Ovary (tissue), 9 donors: Measurements from ENCODE around the gene SLCO2B1. TPM values are rescaled to one million over a fixed set of nuclear protein-coding genes. Genes with fewer than 3 reads are reported as not detected.

Source experiments
- DNase-seq, 5 donors: peaks; one replicate each; pipeline ENCODE4 v3.0.0-alpha.2; 2019 to 2020
- H3K27ac ChIP-seq, 2 donors: fragments of 200-600 bp; one replicate each; pipeline versions ENCODE4 v1.5.1 to v1.8.0; 2019 to 2022
- H3K27me3 ChIP-seq: fragments of 200-600 bp; one replicate; pipeline ENCODE4 v1.8.0; 2022
- H3K36me3 ChIP-seq: fragments of 200-600 bp; sonication (generic); one replicate; pipeline ENCODE4 v1.5.1; 2019
- H3K4me1 ChIP-seq: one replicate; pipeline ENCODE4 v1.8.1; 2013; ENCODE audit warnings: mild to moderate bottlenecking, moderate library complexity; ENCODE audit not compliant: insufficient read depth
- H3K4me3 ChIP-seq: fragments of 200-600 bp; sonication (generic); one replicate; pipeline ENCODE4 v1.5.1; 2017
- H3K9me3 ChIP-seq, 2 donors: fragments of 200-600 bp in 1 of 2; sonication (generic) in 1 of 2; one replicate each; pipeline versions ENCODE4 v1.5.1 to v1.8.1; 2013 to 2019; ENCODE audit warnings: mild to moderate bottlenecking in 1 of 2, moderate library complexity in 1 of 2
- EP300 ChIP-seq: sonication (generic); formaldehyde crosslinking; IDR thresholded peaks from one replicate; pipeline ENCODE4 v1.6.1; 2017; ENCODE audit warnings: antibody characterized with exemption
- POLR2A ChIP-seq: fragments of 450-650 bp; IDR thresholded peaks from one replicate; pipeline ENCODE4 v1.6.1; 2017; ENCODE audit warnings: antibody characterized with exemption, mild to moderate bottlenecking, moderate library complexity
- WGBS, 3 donors: extraction: QIAGEN DNeasy Blood & Tissue Kit in 1 of 3; methylation state at CpG; one replicate each; pipeline versions ENCODE4 v1.1.5 to v1.1.7; 2013 to 2017; 5-methylcytosine and 5-hydroxymethylcytosine counted together
- intact Hi-C, 4 donors: fragments of 100-400 bp; cut with DNase I; formaldehyde crosslinking; loops; one replicate each; pipeline versions ENCODE4 v1.11.0 to v1.15.1; 2022 to 2023
- polyA plus RNA-seq, 2 donors: library from polyadenylated mRNA; stranded (reverse); fragments of 200-250 nt in 1 of 2; fragments of 350-450 nt in 1 of 2; fragmentation: Illumina TruSeq in 1 of 2; extraction: RNeasy Lipid Tissue Mini Kit (QIAGEN cat#74804) in 1 of 2; gene quantifications; one replicate each; pipeline ENCODE4 v1.2.3, GENCODE V29; 2013 to 2014
- total RNA-seq, 7 donors: library from RNA; depleted of rRNA in 2 of 7; stranded (reverse); fragments of >200 nt in 2 of 7; fragmentation: NEBNext Ultra II Directional in 3 of 7; extraction: Animal tissue kit (Norgen Biotek cat#: 25700) in 3 of 7; gene quantifications; one replicate each; pipeline versions ENCODE4 v1.1.0 to v1.2.4, GENCODE V29; 2016 to 2023
- TF ChIP-seq, protein P1 (sequence below), 3 donors: fragments of 450-650 bp in 2 of 3; fragments of 200-600 bp in 1 of 3; IDR thresholded peaks; one replicate each; pipeline versions ENCODE4 v1.5.1 to v1.8.0; 2016 to 2022; ENCODE audit warnings: antibody characterized with exemption in 3 of 3, mild to moderate bottlenecking in 1 of 3
- donor health status: DM: no; HTN: no; CAD: no; lungs with moderate emphysema.
- donor health status: DM: no; HTN: no; CAD: no.
- donor health status: Bipolar disorder and iron deficiency.
- donor health status: DM: yes; HTN: yes; CAD: no.
- donor health status: DM: no; HTN: no; CAD: no.
- donor health status: DM: yes; HTN: yes; CAD: no.

The SLCO2B1 gene
- total and polyA plus RNA-seq, 9 donors: 12.6 to 79.4 (median 21.8) TPM

DNA sequence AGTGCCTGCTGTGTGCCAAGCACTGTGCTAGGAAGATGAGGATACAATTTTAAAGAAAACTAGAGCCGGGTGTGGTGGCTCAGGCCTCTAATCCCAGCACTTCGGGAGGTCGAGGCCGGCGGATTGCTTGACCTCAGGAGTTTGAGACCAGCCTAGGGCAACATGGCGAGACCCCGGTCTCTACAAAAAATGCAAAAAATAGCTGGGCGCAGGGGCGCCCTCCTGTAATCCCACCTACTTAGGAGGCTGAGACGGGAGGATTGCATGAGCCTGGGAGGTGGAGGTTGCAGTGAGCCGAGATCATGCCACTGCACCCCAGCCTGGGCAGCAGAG lies 98.0 kb downstream of the SLCO2B1 start:
- Histone ChIP-seq H3K36me3 (no peaks in the 10 kb centered on the region), H3K9me3 (no peaks in the 10 kb centered on the region), H3K4me3 (no peak overlapping the region), H3K27me3 (no peaks in the 10 kb centered on the region), H3K4me1 (no peaks in the 10 kb centered on the region), H3K27ac (no peak overlapping the region)
- TF ChIP-seq, protein P1, sequence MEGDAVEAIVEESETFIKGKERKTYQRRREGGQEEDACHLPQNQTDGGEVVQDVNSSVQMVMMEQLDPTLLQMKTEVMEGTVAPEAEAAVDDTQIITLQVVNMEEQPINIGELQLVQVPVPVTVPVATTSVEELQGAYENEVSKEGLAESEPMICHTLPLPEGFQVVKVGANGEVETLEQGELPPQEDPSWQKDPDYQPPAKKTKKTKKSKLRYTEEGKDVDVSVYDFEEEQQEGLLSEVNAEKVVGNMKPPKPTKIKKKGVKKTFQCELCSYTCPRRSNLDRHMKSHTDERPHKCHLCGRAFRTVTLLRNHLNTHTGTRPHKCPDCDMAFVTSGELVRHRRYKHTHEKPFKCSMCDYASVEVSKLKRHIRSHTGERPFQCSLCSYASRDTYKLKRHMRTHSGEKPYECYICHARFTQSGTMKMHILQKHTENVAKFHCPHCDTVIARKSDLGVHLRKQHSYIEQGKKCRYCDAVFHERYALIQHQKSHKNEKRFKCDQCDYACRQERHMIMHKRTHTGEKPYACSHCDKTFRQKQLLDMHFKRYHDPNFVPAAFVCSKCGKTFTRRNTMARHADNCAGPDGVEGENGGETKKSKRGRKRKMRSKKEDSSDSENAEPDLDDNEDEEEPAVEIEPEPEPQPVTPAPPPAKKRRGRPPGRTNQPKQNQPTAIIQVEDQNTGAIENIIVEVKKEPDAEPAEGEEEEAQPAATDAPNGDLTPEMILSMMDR (IDR thresholded peaks at IDR 0.05): no peak
- TF ChIP-seq EP300 (no peak), POLR2A (no peak)
- no peak for DNase-seq
- intact Hi-C loops: loop anchor here (5.0 to 10.0 kb wide), 4 partner anchors 107 to 322 kb away; no protein-coding TSS in a partner anchor
- 35 to 43% (median 38%) methylated on average over 11 of the region's 11 CpGs for WGBS, 3 donors

DNA sequence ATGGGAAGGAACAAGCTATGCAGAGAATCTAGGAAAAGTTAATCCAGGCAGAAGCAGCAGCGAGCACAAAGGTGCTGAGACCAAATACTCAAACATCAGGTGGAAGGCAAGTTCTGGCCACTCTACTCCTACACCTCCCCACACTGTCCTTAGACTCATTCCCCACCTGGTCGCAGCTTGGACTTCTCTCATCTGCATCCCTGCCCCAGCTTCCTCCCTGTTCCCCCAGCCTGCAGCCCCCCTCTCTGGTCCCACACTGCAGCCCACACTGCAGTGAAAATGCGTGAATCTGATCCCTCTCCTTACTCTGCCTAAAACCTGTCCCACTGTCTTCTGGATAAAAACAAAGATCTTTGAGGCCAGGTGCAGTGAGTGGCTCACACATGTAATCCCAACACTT lies 98.8 kb downstream of the SLCO2B1 start:
- no peak for TF ChIP-seq POLR2A
- TF ChIP-seq, protein P1 (IDR thresholded peaks at IDR 0.05): no peak
- no peak for TF ChIP-seq EP300
- Histone ChIP-seq H3K4me1 (no peaks in the 10 kb centered on the region), H3K4me3 (no peak overlapping the region), H3K9me3 (no peaks in the 10 kb centered on the region), H3K27ac (no peak overlapping the region), H3K36me3 (no peaks in the 10 kb centered on the region), H3K27me3 (no peaks in the 10 kb centered on the region)
- intact Hi-C loops: loop anchor here (5.0 to 10.0 kb wide), 4 partner anchors 107 to 322 kb away; no protein-coding TSS in a partner anchor
- no peak for DNase-seq
- WGBS, 3 donors: 45 to 54% (median 46%) methylated on average over 3 of the region's 3 CpGs

DNA sequence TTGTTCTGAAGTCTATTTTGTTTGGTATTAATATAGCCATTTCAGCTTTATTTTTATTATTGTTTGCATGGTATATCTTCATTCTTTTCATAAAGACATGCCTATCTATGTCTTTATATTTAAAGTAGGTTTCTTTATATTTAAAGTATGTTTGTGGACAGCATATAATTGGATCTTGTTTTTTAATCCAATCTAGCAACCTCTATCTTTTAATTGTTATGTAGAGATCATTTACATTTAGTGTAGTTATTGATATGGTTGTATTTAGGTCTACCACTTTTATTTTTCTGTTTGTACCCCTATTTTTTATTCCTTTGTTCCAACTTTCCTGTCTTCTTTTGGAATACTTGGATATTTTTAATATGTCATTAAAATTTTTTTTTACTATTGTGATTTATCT lies 103.4 kb downstream of the SLCO2B1 start:
- intact Hi-C loops: no loop called here
- no peak for DNase-seq
- Histone ChIP-seq H3K4me1 (no peaks in the 10 kb centered on the region), H3K27me3 (no peaks in the 10 kb centered on the region), H3K27ac (no peak overlapping the region), H3K4me3 (no peak overlapping the region), H3K36me3 (no peaks in the 10 kb centered on the region), H3K9me3 (no peaks in the 10 kb centered on the region)
- TF ChIP-seq POLR2A: no peak
- no peak for TF ChIP-seq EP300
- TF ChIP-seq, protein P1 (IDR thresholded peaks at IDR 0.05): no peak

Other genes starting within 250 kb of the SLCO2B1 start
- gene XRRA1, start 202.0 kb upstream of the SLCO2B1 start, total RNA-seq: 10 to 100 TPM in 6 of 7 donors, 1 to 10 TPM in 1; 8.2 to 31.1 (median 13.0) TPM
- 10 to 100 TPM in 1 of 2 donors, 1 to 10 TPM in 1; 4.2 to 15.2 TPM for gene XRRA1, start 202.0 kb upstream of the SLCO2B1 start, polyA plus RNA-seq
- gene SPCS2, start 201.8 kb upstream of the SLCO2B1 start, total RNA-seq: 100 to 1,000 TPM in 5 of 7 donors, 10 to 100 TPM in 2; 39.8 to 174 (median 125) TPM
- 100 to 1,000 TPM; 101 to 193 TPM for gene SPCS2, start 201.8 kb upstream of the SLCO2B1 start, polyA plus RNA-seq
- 10 to 100 TPM in 2 of 7 donors, 1 to 10 TPM in 5; 4.4 to 13.1 (median 8.8) TPM for gene NEU3, start 162.2 kb upstream of the SLCO2B1 start, total RNA-seq
- gene NEU3, start 162.2 kb upstream of the SLCO2B1 start, polyA plus RNA-seq: 1 to 10 TPM; 5.6 to 8.9 TPM
- gene OR2AT4, start 54.2 kb upstream of the SLCO2B1 start, total RNA-seq: not detected
- under 1 TPM in 1 of 2 donors, not detected in 1; 0.02 TPM for gene OR2AT4, start 54.2 kb upstream of the SLCO2B1 start, polyA plus RNA-seq
- gene TPBGL, start 89.7 kb downstream of the SLCO2B1 start, total RNA-seq: under 1 TPM in 5 of 7 donors, not detected in 2; 0.13 to 0.47 (median 0.32) TPM
- under 1 TPM; 0.19 to 0.27 TPM for gene TPBGL, start 89.7 kb downstream of the SLCO2B1 start, polyA plus RNA-seq
- gene ARRB1, start 200.6 kb downstream of the SLCO2B1 start, total RNA-seq: 10 to 100 TPM; 16.5 to 68.0 (median 30.6) TPM
- gene ARRB1, start 200.6 kb downstream of the SLCO2B1 start, polyA plus RNA-seq: 10 to 100 TPM; 15.2 to 27.2 TPM
- gene RPS3, start 248.4 kb downstream of the SLCO2B1 start, total RNA-seq: 1,000 to 10,000 TPM; 4,127 to 7,276 (median 5,342) TPM
- 1,000 to 10,000 TPM; 3,268 to 7,073 TPM for gene RPS3, start 248.4 kb downstream of the SLCO2B1 start, polyA plus RNA-seq